Activated CD8-positive, alpha-beta memory T cell treated with anti-CD3 and anti-CD28 coated beads for 4 hours (primary cell): ENCODE data around the gene ANXA11.

ENCODE experiments used
- DNase-seq, 2 donors: peaks; one replicate each; pipeline ENCODE4 v3.0.0-alpha.2; 2020; ENCODE audit warnings: low read depth in 2 of 2

Gene ANXA11

GRCh38 chr10:80187465-80188409 is 17.6 kb downstream of the ANXA11 start:
- peak; percentile 31 to 49 for DNase-seq

- no peak for DNase-seq
Measured at GRCh38 chr10:80187060-80187459, 18.3 kb downstream of the ANXA11 start.

- no peak for DNase-seq
Measured at GRCh38 chr10:80186364-80187012, 18.8 kb downstream of the ANXA11 start.

GRCh38 chr10:80185578-80186299 is 19.6 kb downstream of the ANXA11 start:
- DNase-seq: no peak

GRCh38 chr10:80184291-80184690 is 21.0 kb downstream of the ANXA11 start:
- no peak for DNase-seq

GRCh38 chr10:80183436-80183835 is 21.9 kb downstream of the ANXA11 start:
- no peak for DNase-seq

GRCh38 chr10:80182986-80183385 is 22.4 kb downstream of the ANXA11 start:
- DNase-seq: no peak

- DNase-seq: no peak
Measured at GRCh38 chr10:80177781-80178636, 27.3 kb downstream of the ANXA11 start.

GRCh38 chr10:80176526-80176925 is 28.8 kb downstream of the ANXA11 start:
- DNase-seq: no peak

GRCh38 chr10:80174641-80175395 is 30.5 kb downstream of the ANXA11 start:
- DNase-seq: no peak

GRCh38 chr10:80173466-80173865 is 31.9 kb downstream of the ANXA11 start:
- DNase-seq: no peak

GRCh38 chr10:80172896-80173295 is 32.4 kb downstream of the ANXA11 start:
- DNase-seq: no peak

- DNase-seq: no peak
Measured at GRCh38 chr10:80171248-80171660, 34.1 kb downstream of the ANXA11 start.

- no peak for DNase-seq
Measured at GRCh38 chr10:80170641-80171040, 34.7 kb downstream of the ANXA11 start.

- DNase-seq: no peak
Measured at GRCh38 chr10:80170026-80170425, 35.3 kb downstream of the ANXA11 start.

GRCh38 chr10:80168679-80169380 is 36.5 kb downstream of the ANXA11 start:
- DNase-seq: no peak

- DNase-seq: no peak
Measured at GRCh38 chr10:80168162-80168511, 37.2 kb downstream of the ANXA11 start.

- DNase-seq: no peak
Measured at GRCh38 chr10:80167471-80168161, 37.7 kb downstream of the ANXA11 start.
